Raji (cell line): ENCODE measurements around the gene NDUFV3.

ENCODE experiments used
- POLR2A ChIP-seq: IDR thresholded peaks from 2 replicates; pipeline ENCODE4 v1.6.1; 2011; ENCODE audit warnings: low read depth, low read length, control low read depth; ENCODE audit not compliant: insufficient read depth

The NDUFV3 gene

GRCh38 chr21:42921927-42922326 is 28.8 kb downstream of the NDUFV3 start:
- TF ChIP-seq POLR2A, result no peak

GRCh38 chr21:42922918-42923317 is 29.8 kb downstream of the NDUFV3 start:
- TF ChIP-seq POLR2A, result no peak

GRCh38 chr21:42923553-42924432 is 30.7 kb downstream of the NDUFV3 start:
- TF ChIP-seq POLR2A, result peak; percentile 49

- TF ChIP-seq POLR2A, result no peak
Observed at GRCh38 chr21:42924433-42924751, 31.3 kb downstream of the NDUFV3 start.

- TF ChIP-seq POLR2A, result no peak
Observed at GRCh38 chr21:42925114-42925926, 32.2 kb downstream of the NDUFV3 start, which contains the start of gene ERVH48-1. Gene ERVH48-1 (minus strand): TSS chr21:42925630. CDS start chr21:42919006, 6,624 bp downstream.

- no peak for TF ChIP-seq POLR2A
Observed at GRCh38 chr21:42929969-42930368, 36.9 kb downstream of the NDUFV3 start.

GRCh38 chr21:42931560-42932235 is 38.6 kb downstream of the NDUFV3 start:
- no peak for TF ChIP-seq POLR2A

- no peak for TF ChIP-seq POLR2A
Observed at GRCh38 chr21:42937960-42938605, 45.0 kb downstream of the NDUFV3 start.

GRCh38 chr21:42939582-42940413 is 46.7 kb downstream of the NDUFV3 start:
- no peak for TF ChIP-seq POLR2A

GRCh38 chr21:42941696-42942085 is 48.6 kb downstream of the NDUFV3 start:
- TF ChIP-seq POLR2A, result no peak

GRCh38 chr21:42942244-42942643 is 49.1 kb downstream of the NDUFV3 start:
- no peak for TF ChIP-seq POLR2A

GRCh38 chr21:42956824-42957630 is 63.9 kb downstream of the NDUFV3 start:
- no peak for TF ChIP-seq POLR2A

GRCh38 chr21:42959728-42960127 is 66.6 kb downstream of the NDUFV3 start:
- no peak for TF ChIP-seq POLR2A
